ENCODE measurements around the gene FES.
A peak's percentile ranks its signal among the peaks of the same experiment; 100 is the strongest.

- TF ChIP-seq, protein P1, sequence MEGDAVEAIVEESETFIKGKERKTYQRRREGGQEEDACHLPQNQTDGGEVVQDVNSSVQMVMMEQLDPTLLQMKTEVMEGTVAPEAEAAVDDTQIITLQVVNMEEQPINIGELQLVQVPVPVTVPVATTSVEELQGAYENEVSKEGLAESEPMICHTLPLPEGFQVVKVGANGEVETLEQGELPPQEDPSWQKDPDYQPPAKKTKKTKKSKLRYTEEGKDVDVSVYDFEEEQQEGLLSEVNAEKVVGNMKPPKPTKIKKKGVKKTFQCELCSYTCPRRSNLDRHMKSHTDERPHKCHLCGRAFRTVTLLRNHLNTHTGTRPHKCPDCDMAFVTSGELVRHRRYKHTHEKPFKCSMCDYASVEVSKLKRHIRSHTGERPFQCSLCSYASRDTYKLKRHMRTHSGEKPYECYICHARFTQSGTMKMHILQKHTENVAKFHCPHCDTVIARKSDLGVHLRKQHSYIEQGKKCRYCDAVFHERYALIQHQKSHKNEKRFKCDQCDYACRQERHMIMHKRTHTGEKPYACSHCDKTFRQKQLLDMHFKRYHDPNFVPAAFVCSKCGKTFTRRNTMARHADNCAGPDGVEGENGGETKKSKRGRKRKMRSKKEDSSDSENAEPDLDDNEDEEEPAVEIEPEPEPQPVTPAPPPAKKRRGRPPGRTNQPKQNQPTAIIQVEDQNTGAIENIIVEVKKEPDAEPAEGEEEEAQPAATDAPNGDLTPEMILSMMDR (conservative IDR thresholded peaks at IDR 0.05; ENCODE audit: low read length) = peak; percentile 95
- TF ChIP-seq EZH2phosphoT487 (IDR thresholded peaks at IDR 0.05; ENCODE audit: borderline replicate concordance, low read depth, low read length) = no peak
Observed at GRCh38 chr15:90934256-90934948, 50.1 kb downstream of the FES start.

Data from OCI-LY7 (cell line).